HS-5 (cell line): Measurements from ENCODE around the gene FYB1.
"Not testable (repeated sequence)": the region's sequence is repeated elsewhere in the genome, so short reads cannot be mapped to it uniquely, and the experiment has no call there.

ENCODE experiments used
- DNase-seq: peaks from one replicate; pipeline ENCODE4 v3.0.0-alpha.2; 2012; ENCODE audit warnings: low read depth

Gene FYB1

GRCh38 chr5:39226558-39226957 lies 7.2 kb upstream of the FYB1 start:
- DNase-seq = no peak

- no peak for DNase-seq
These were observed 6.7 kb upstream of the FYB1 start for GRCh38 chr5:39226100-39226451.

- DNase-seq = no peak
These were observed 6.2 kb upstream of the FYB1 start for GRCh38 chr5:39225405-39226099.

GRCh38 chr5:39224196-39224761 lies 4.9 kb upstream of the FYB1 start:
- no peak for DNase-seq

- DNase-seq = no peak
These were observed 4.3 kb upstream of the FYB1 start for GRCh38 chr5:39223565-39224156.

GRCh38 chr5:39221671-39222070 lies 2.3 kb upstream of the FYB1 start:
- not testable (repeated sequence) for DNase-seq

- no peak for DNase-seq
These were observed 1.1 kb upstream of the FYB1 start for GRCh38 chr5:39220280-39221030.

GRCh38 chr5:39218482-39219402 lies 621 bp downstream of the FYB1 start:
- no peak for DNase-seq

- peak; percentile 65 for DNase-seq
These were observed 1.7 kb downstream of the FYB1 start for GRCh38 chr5:39217365-39218281.

GRCh38 chr5:39216631-39217030 lies 2.7 kb downstream of the FYB1 start:
- no peak for DNase-seq

- no peak for DNase-seq
These were observed 3.5 kb downstream of the FYB1 start for GRCh38 chr5:39215857-39216256.

GRCh38 chr5:39214912-39215709 lies 4.3 kb downstream of the FYB1 start:
- DNase-seq = no peak

- DNase-seq = no peak
These were observed 5.7 kb downstream of the FYB1 start for GRCh38 chr5:39213447-39214207.

- DNase-seq = no peak
These were observed 7.6 kb downstream of the FYB1 start for GRCh38 chr5:39211773-39212172.

- DNase-seq = no peak
These were observed 9.4 kb downstream of the FYB1 start for GRCh38 chr5:39209924-39210323.

- no peak for DNase-seq
These were observed 10.9 kb downstream of the FYB1 start for GRCh38 chr5:39208471-39208870.

- no peak for DNase-seq
These were observed 11.9 kb downstream of the FYB1 start for GRCh38 chr5:39207345-39208045.

- DNase-seq = no peak
These were observed 12.6 kb downstream of the FYB1 start for GRCh38 chr5:39206630-39207321.
